ENCODE results near the gene HS6ST1.

Gene HS6ST1

DNA sequence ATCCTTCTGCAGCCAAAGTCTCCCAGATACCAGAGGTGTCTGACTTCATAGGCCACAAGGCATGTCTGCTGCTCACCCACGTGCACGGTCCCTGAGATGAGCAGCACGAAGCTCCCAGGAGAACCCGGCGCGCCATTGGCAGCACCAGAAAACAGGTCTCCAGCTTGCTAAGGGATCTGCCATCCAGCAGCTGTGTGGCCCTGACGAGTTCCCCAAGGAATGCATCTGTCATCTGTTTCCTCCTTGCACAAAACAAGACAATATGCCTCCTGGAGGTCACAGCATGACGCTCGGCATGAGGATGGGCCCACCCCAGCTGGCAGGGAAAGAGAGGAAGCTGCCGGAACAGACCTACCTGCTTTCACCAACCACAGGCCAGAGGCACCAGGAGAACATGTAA is 29.2 kb downstream of the HS6ST1 start:
- Histone ChIP-seq H3K9me2 (ENCODE audit: low read depth, low read length) (no peaks in the 10 kb centered on the region), H3F3A (ENCODE audit: insufficient read depth, low read length) (no peaks in the 10 kb centered on the region), H3K4me1 (ENCODE audit: insufficient read depth, low read length, severe bottlenecking) (no peaks in the 10 kb centered on the region), H3K9ac (ENCODE audit: low read length) (no peak overlapping the region), H2AFZ (ENCODE audit: low read length) (no peak overlapping the region), H3K4me2 (ENCODE audit: low read length) (no peak overlapping the region), H3K27me3 (ENCODE audit: insufficient read depth, low read length) (no peaks in the 10 kb centered on the region), H4K20me1 (ENCODE audit: insufficient read depth, low read length) (no peaks in the 10 kb centered on the region), H3K79me2 (ENCODE audit: insufficient read depth, low read length) (no peaks in the 10 kb centered on the region), H3K36me3 (ENCODE audit: insufficient read depth, low read length) (no peaks in the 10 kb centered on the region), H3K4me3 (ENCODE audit: low read depth, low read length, poor library complexity, severe bottlenecking) (no peak overlapping the region), H3K9me3 (ENCODE audit: low read length) (no peaks in the 10 kb centered on the region), H3K27ac (ENCODE audit: low read depth, low read length, poor library complexity, severe bottlenecking) (no peak overlapping the region)
- TF ChIP-seq EZH2 (IDR thresholded peaks at IDR 0.05; ENCODE audit: borderline replicate concordance, low read length) = no peak
- TF ChIP-seq, protein P1, sequence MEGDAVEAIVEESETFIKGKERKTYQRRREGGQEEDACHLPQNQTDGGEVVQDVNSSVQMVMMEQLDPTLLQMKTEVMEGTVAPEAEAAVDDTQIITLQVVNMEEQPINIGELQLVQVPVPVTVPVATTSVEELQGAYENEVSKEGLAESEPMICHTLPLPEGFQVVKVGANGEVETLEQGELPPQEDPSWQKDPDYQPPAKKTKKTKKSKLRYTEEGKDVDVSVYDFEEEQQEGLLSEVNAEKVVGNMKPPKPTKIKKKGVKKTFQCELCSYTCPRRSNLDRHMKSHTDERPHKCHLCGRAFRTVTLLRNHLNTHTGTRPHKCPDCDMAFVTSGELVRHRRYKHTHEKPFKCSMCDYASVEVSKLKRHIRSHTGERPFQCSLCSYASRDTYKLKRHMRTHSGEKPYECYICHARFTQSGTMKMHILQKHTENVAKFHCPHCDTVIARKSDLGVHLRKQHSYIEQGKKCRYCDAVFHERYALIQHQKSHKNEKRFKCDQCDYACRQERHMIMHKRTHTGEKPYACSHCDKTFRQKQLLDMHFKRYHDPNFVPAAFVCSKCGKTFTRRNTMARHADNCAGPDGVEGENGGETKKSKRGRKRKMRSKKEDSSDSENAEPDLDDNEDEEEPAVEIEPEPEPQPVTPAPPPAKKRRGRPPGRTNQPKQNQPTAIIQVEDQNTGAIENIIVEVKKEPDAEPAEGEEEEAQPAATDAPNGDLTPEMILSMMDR (IDR thresholded peaks at IDR 0.05; ENCODE audit: low read length) = no peak

DNA sequence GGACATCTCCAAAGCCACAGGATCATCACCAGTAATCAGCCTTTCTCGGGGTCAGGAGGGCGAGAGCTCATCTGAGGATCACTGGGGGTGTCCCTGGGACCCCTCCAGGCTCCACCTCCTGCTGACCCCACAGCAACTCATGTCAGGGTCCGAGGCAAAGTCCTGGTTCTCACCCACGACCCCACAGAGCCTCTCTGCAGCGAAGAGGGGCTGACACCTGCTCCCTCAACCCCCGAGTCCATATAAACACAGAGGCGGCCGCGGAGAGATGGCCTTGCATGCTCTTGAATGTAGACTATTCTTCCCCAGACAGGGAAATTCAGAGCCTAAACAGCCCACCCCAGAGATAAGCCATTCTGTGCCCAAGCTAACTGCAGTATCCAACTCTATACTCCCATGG is 29.9 kb downstream of the HS6ST1 start:
- no peaks in the 10 kb centered on the region for H3K4me1 ChIP-seq (ENCODE audit: insufficient read depth, low read length, severe bottlenecking)
- no peaks in the 10 kb centered on the region for H4K20me1 ChIP-seq (ENCODE audit: insufficient read depth, low read length)
- no peaks in the 10 kb centered on the region for H3K27me3 ChIP-seq (ENCODE audit: insufficient read depth, low read length)
- H3K27ac ChIP-seq (ENCODE audit: low read depth, low read length, poor library complexity, severe bottlenecking) = no peak overlapping the region
- no peak overlapping the region for H2AFZ ChIP-seq (ENCODE audit: low read length)
- no peak overlapping the region for H3K9ac ChIP-seq (ENCODE audit: low read length)
- TF ChIP-seq EZH2 (IDR thresholded peaks at IDR 0.05; ENCODE audit: borderline replicate concordance, low read length) = no peak
- TF ChIP-seq, protein P1 (IDR thresholded peaks at IDR 0.05; ENCODE audit: low read length) = no peak
- H3K79me2 ChIP-seq (ENCODE audit: insufficient read depth, low read length) = no peaks in the 10 kb centered on the region
- H3K4me2 ChIP-seq (ENCODE audit: low read length) = no peak overlapping the region
- H3K36me3 ChIP-seq (ENCODE audit: insufficient read depth, low read length) = no peaks in the 10 kb centered on the region
- H3F3A ChIP-seq (ENCODE audit: insufficient read depth, low read length) = no peaks in the 10 kb centered on the region
- H3K9me3 ChIP-seq (ENCODE audit: low read length) = no peaks in the 10 kb centered on the region
- no peak overlapping the region for H3K4me3 ChIP-seq (ENCODE audit: low read depth, low read length, poor library complexity, severe bottlenecking)
- no peaks in the 10 kb centered on the region for H3K9me2 ChIP-seq (ENCODE audit: low read depth, low read length)

DNA sequence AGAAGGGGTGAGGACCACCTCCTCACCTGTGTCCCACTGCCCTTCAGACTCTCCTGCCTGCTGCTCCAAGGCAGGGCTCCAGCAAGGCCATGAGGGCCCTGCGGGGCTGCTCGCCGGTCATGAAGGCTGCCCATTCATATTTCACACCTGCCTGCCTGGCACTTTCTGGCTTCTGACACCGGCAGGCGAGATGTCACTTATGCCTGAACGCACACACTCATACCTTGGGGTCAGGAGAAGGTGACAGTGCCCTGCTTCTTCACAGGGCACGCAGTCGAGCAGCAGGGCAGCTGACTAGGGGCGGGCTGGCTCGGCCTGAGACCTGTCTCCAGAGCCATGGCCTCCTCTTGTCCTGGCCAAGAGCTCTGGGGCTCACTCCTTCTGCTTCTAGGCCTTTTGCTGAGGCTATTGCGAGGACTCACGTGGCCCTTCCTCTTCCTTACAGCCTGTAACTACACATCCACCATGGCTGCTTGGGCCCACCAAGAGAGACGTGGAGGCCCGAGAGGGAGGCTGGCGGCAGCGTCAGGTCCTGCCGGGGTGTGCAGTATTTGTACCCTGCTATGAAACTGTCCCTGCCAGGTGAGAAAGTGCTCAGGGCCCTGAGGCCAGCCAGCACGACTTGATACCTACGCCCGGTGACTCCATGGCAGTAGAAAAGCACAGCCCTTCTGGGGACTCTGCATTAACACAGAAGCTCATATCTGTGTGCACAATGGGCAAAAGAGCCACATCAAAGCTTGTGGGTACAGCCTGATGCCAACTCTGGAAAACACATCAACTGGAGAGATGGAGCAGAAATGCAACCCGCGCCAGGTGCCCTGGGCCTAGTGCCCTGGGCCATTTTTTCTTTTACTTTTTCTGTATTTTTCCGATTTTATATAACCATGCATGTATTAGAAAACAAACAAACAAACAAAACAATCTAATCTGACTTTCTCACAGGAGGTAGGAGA is 30.6 kb downstream of the HS6ST1 start:
- no peaks in the 10 kb centered on the region for H4K20me1 ChIP-seq (ENCODE audit: insufficient read depth, low read length)
- no peaks in the 10 kb centered on the region for H3K9me3 ChIP-seq (ENCODE audit: low read length)
- H3K4me2 ChIP-seq (ENCODE audit: low read length) = no peak overlapping the region
- TF ChIP-seq EZH2 (IDR thresholded peaks at IDR 0.05; ENCODE audit: borderline replicate concordance, low read length) = no peak
- TF ChIP-seq, protein P1 (IDR thresholded peaks at IDR 0.05; ENCODE audit: low read length) = no peak
- H3K9ac ChIP-seq (ENCODE audit: low read length) = no peak overlapping the region
- no peak overlapping the region for H2AFZ ChIP-seq (ENCODE audit: low read length)
- no peaks in the 10 kb centered on the region for H3F3A ChIP-seq (ENCODE audit: insufficient read depth, low read length)
- no peaks in the 10 kb centered on the region for H3K9me2 ChIP-seq (ENCODE audit: low read depth, low read length)
- H3K36me3 ChIP-seq (ENCODE audit: insufficient read depth, low read length) = no peaks in the 10 kb centered on the region
- H3K4me3 ChIP-seq (ENCODE audit: low read depth, low read length, poor library complexity, severe bottlenecking) = no peak overlapping the region
- no peaks in the 10 kb centered on the region for H3K27me3 ChIP-seq (ENCODE audit: insufficient read depth, low read length)
- no peaks in the 10 kb centered on the region for H3K79me2 ChIP-seq (ENCODE audit: insufficient read depth, low read length)
- no peak overlapping the region for H3K27ac ChIP-seq (ENCODE audit: low read depth, low read length, poor library complexity, severe bottlenecking)
- no peaks in the 10 kb centered on the region for H3K4me1 ChIP-seq (ENCODE audit: insufficient read depth, low read length, severe bottlenecking)

Measured in OCI-LY1 (cell line).